ENCODE results near the gene VTI1A.

DNA sequence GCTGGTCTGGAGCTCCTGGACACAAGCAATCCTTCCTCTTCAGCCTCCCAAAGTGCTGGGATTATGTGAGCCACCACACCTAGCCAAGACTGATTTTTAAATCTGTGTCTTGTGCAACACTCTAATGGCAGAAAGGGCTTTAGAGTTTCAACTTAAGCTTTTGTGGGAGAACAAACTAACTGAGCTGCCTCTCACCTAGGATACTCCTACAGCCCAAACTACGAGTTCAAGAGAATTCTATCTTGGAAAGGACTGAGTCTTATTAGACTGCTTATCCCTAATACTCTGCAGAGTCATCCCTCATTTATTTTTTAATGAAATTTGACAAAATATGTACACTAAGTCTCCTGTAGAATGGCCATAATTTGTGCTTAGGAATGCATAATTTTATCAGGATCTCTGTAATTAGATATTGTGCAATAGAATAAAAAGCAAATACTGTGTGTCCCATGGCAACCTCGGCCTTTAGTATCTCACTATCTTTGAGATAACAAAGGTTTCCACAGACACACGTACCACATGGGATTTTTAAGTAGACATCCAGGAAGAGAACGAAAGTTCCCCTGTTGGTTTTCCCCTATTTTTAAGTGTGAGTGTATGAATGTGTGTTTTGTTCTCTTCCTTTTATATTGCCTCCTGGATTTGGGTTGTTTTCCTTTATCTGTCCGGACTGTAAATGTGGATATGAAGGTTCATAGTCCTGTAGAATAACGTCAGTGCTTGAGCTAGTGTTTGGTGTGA, 303.6 kb downstream of the VTI1A start:
- TF ChIP-seq, protein P1, sequence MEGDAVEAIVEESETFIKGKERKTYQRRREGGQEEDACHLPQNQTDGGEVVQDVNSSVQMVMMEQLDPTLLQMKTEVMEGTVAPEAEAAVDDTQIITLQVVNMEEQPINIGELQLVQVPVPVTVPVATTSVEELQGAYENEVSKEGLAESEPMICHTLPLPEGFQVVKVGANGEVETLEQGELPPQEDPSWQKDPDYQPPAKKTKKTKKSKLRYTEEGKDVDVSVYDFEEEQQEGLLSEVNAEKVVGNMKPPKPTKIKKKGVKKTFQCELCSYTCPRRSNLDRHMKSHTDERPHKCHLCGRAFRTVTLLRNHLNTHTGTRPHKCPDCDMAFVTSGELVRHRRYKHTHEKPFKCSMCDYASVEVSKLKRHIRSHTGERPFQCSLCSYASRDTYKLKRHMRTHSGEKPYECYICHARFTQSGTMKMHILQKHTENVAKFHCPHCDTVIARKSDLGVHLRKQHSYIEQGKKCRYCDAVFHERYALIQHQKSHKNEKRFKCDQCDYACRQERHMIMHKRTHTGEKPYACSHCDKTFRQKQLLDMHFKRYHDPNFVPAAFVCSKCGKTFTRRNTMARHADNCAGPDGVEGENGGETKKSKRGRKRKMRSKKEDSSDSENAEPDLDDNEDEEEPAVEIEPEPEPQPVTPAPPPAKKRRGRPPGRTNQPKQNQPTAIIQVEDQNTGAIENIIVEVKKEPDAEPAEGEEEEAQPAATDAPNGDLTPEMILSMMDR (IDR thresholded peaks at IDR 0.05), result no peak
- no peak for TF ChIP-seq POLR2A (IDR thresholded peaks at IDR 0.05)

Data from adrenal gland (tissue), 5 donors.